Fibroblast of lung (primary cell): ENCODE results near the gene CZIB. TPM values are rescaled to one million over a fixed set of nuclear protein-coding genes. Genes with fewer than 3 reads are reported as not detected.

Experiments used
- DNase-seq, 2 donors: peaks; one replicate each; pipeline versions ENCODE4 v3.0.0 to v3.0.0-alpha.2; 2010; ENCODE audit warnings: low read depth in 2 of 2
- H2AFZ ChIP-seq: 2 replicates; pipeline ENCODE4 v1.5.1; 2012; ENCODE audit warnings: low read length, control low read depth, inconsistent platforms
- H3K27ac ChIP-seq: 2 replicates; pipeline ENCODE4 v1.5.1; 2011; ENCODE audit warnings: low read length, control low read depth; ENCODE audit not compliant: insufficient read depth
- H3K27me3 ChIP-seq: 2 replicates; pipeline ENCODE4 v1.5.1; 2011; ENCODE audit warnings: mild to moderate bottlenecking, low read length; ENCODE audit not compliant: control insufficient read depth, insufficient read depth
- H3K36me3 ChIP-seq: 2 replicates; pipeline ENCODE4 v1.5.1; 2011; ENCODE audit warnings: low read length; ENCODE audit not compliant: control insufficient read depth, insufficient read depth
- H3K4me1 ChIP-seq: 2 replicates; pipeline ENCODE4 v1.5.1; 2011; ENCODE audit warnings: low read length; ENCODE audit not compliant: control insufficient read depth, insufficient read depth; ENCODE audit errors: extremely low read depth
- H3K4me2 ChIP-seq: 2 replicates; pipeline ENCODE4 v1.5.1; 2011; ENCODE audit warnings: low read length, control low read depth; ENCODE audit not compliant: insufficient read depth; ENCODE audit errors: extremely low read depth
- H3K4me3 ChIP-seq, 4 experiments: fragments of 200-600 bp in 1 of 4; sonication (generic) in 1 of 4; replicated peaks in 1 of 4; 2 replicates each; pipeline ENCODE4 v1.5.1; 2011 to 2016; ENCODE audit warnings: low read length in 4 of 4, low read depth in 3 of 4, mild to moderate bottlenecking in 3 of 4, control low read depth in 2 of 4, inconsistent platforms in 1 of 4, mixed read lengths in 1 of 4; ENCODE audit not compliant: insufficient read depth in 1 of 4; ENCODE audit errors: control extremely low read depth in 1 of 4
- H3K79me2 ChIP-seq: 2 replicates; pipeline ENCODE4 v1.5.1; 2012; ENCODE audit warnings: mild to moderate bottlenecking, low read length, inconsistent platforms; ENCODE audit not compliant: control insufficient read depth, insufficient read depth
- H3K9ac ChIP-seq: 2 replicates; pipeline ENCODE4 v1.5.1; 2011; ENCODE audit warnings: mild to moderate bottlenecking, low read length, control low read depth; ENCODE audit not compliant: insufficient read depth
- H3K9me3 ChIP-seq: 2 replicates; pipeline ENCODE4 v1.5.1; 2012; ENCODE audit warnings: low read depth, low read length; ENCODE audit not compliant: control insufficient read depth, insufficient read depth
- H4K20me1 ChIP-seq: 2 replicates; pipeline ENCODE4 v1.5.1; 2011; ENCODE audit warnings: low read length; ENCODE audit not compliant: control insufficient read depth, insufficient read depth; ENCODE audit errors: extremely low read depth
- CTCF ChIP-seq, 2 donors: IDR thresholded peaks in 1 of 2; conservative IDR thresholded peaks in 1 of 2; 1 replicate in 1 of 2; 2 replicates in 1 of 2; pipeline ENCODE4 v1.5.1; 2011 to 2012; ENCODE audit warnings: low read length in 2 of 2, control low read depth in 1 of 2, inconsistent platforms in 1 of 2, low read depth in 1 of 2, mild to moderate bottlenecking in 1 of 2
- EZH2 ChIP-seq: IDR thresholded peaks from 2 replicates; pipeline ENCODE4 v1.5.1; 2012; ENCODE audit warnings: low read length, control low read depth, mild to moderate bottlenecking; ENCODE audit errors: missing control alignments
- polyA minus RNA-seq: library from RNA; depleted of rRNA, polyadenylated mRNA; stranded (reverse); fragments of >200 nt; gene quantifications from 2 replicates; pipeline ENCODE4 v1.2.3, GENCODE V29; 2011; ENCODE audit warnings: low replicate concordance
- polyA plus RNA-seq, 2 donors: library from polyadenylated mRNA; depleted of rRNA in 1 of 2; stranded (reverse) in 1 of 2; unstranded in 1 of 2; fragments of >200 nt; gene quantifications; 2 replicates each; pipeline ENCODE4 v1.2.1, GENCODE V29; 2011 to 2012; ENCODE audit warnings: missing spikeins in 1 of 2
- total RNA-seq: library from RNA; depleted of rRNA; stranded (reverse); fragments of >200 nt; gene quantifications from 2 replicates; pipeline ENCODE4 v1.2.1, GENCODE V29; 2014

CZIB gene
- 56.5 and 60.6 TPM in 2 replicates for total RNA-seq
- 73.1 and 99.4 TPM in 2 replicates for polyA plus RNA-seq
- 65.2 and 79.0 TPM in 2 replicates for polyA plus RNA-seq (2012)
- 19.0 and 20.2 TPM in 2 replicates for polyA minus RNA-seq

DNA sequence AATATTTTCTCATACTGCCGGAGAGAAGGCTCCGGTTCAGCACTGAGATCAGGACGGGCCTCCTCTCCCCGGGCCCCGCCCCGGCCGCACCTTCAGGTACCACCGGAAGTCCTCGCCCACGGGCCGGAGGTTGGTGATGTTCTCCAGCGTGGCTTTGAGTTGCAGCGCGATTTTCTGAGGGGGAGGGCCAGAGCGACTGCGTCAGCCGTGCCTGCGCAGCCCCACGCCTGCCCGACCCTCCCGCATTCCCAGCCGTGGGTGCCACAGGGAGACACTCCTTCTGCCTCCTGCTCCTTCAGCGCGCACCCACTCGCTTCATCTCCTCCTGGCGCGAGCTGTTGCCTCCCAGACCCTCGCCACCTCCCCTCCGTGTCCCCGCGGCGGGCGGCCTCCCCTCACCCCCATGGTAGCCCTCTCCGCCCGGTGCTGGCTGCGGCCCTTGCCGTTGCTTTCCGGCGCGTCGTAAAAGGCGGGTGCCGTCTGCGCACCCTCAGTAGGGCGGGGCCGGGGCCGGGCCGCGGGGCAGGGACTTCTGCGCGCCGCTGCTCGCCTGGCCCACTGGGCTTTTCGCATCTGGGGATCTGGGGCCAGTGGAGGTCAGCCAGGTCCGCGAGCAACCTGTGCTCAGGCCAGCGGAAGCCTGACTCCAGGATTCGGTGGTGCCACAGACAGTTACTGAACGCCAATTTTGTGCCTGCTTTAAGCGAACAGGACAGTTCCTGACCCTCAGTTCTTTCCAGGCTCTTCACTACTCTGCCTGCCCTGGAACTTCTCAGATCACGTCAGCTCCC lies at the start of gene CZIB:
TSS of gene CZIB (minus strand) at position 464 of the 791 bp plus-strand sequence. CDS start at position 405, 59 bp downstream.
- peak within 1 kb of the TSS; percentile 77 to 94 (median 82) for H3K4me3 ChIP-seq
- TF ChIP-seq CTCF (conservative IDR thresholded peaks at IDR 0.05 in 1 of 2, IDR thresholded peaks at IDR 0.05 in 1 of 2; ENCODE audit: low read depth in 1 of 2, low read length in 2 of 2) (no peak), EZH2 (no peak)

GRCh38 chr1:53270107-53270506 lies 49.7 kb upstream of the CZIB start:
- DNase-seq, result no peak
- Histone ChIP-seq H3K9me3 (no peaks in the 10 kb centered on the region), H3K79me2 (no peaks in the 10 kb centered on the region), H4K20me1 (no peaks in the 10 kb centered on the region), H3K36me3 (peaks cover 2% of the 10 kb centered on the region), H3K4me2 (no peak overlapping the region), H3K4me1 (no peaks in the 10 kb centered on the region), H3K4me3 (no peak overlapping the region), H3K27ac (no peak overlapping the region), H3K27me3 (no peaks in the 10 kb centered on the region), H3K9ac (no peak overlapping the region), H2AFZ (no peak overlapping the region)
- TF ChIP-seq CTCF (conservative IDR thresholded peaks at IDR 0.05 in 1 of 2, IDR thresholded peaks at IDR 0.05 in 1 of 2; ENCODE audit: low read depth in 1 of 2, low read length in 2 of 2), result no peak

More for the DNA sequence above, at the start of gene CZIB:
- Histone ChIP-seq H3K79me2 (peaks cover 11% of the 10 kb centered on the region), H3K36me3 (peaks cover 4% of the 10 kb centered on the region), H3K27me3 (no peaks in the 10 kb centered on the region), H3K9ac (peak within 1 kb of the TSS; percentile 95), H2AFZ (peak within 1 kb of the TSS; percentile 97), H3K27ac (peak within 1 kb of the TSS; percentile 97), H3K4me2 (peak within 1 kb of the TSS; percentile 93), H3K9me3 (no peaks in the 10 kb centered on the region), H3K4me1 (peaks cover 4% of the 10 kb centered on the region), H4K20me1 (no peaks in the 10 kb centered on the region)
- peak; percentile 90 to 93 for DNase-seq

DNA sequence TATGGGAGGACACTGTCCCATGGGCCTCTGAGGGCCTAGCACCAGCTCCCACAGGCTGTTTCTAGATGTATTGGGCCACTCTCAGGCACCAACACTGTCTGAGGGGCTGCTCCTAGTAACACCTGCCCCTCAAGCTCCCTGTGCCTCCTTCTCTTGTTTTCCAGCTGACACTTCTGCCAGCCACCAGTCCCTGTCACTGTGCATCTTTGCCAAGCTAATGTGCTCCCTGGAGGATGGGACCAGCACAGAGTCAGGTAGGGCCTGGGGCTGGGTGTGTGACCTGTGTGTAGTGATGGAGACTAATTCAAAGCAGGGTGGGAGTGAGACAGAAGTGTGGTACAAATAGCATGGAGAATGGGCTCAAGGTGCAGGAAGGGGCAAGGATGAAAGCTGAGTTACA lies 47.3 kb upstream of the CZIB start:
- Histone ChIP-seq H3K4me1 (no peaks in the 10 kb centered on the region), H3K4me2 (no peak overlapping the region), H3K9ac (no peak overlapping the region), H3K9me3 (no peaks in the 10 kb centered on the region), H3K27ac (no peak overlapping the region), H3K27me3 (no peaks in the 10 kb centered on the region), H2AFZ (no peak overlapping the region), H4K20me1 (no peaks in the 10 kb centered on the region), H3K36me3 (peaks cover 2% of the 10 kb centered on the region), H3K79me2 (no peaks in the 10 kb centered on the region), H3K4me3 (no peak overlapping the region)
- no peak for DNase-seq
- no peak for TF ChIP-seq CTCF (conservative IDR thresholded peaks at IDR 0.05 in 1 of 2, IDR thresholded peaks at IDR 0.05 in 1 of 2; ENCODE audit: low read depth in 1 of 2, low read length in 2 of 2)
- TF ChIP-seq EZH2, result no peak
